ENCODE results near the gene MTSS2. TPM values are rescaled to one million over a fixed set of nuclear protein-coding genes. Genes with fewer than 3 reads are reported as not detected.

The MTSS2 gene
- polyA plus RNA-seq, 1 donor from 2014 or later: 20.4 TPM

GRCh38 chr16:70675851-70676513, 9.9 kb downstream of the MTSS2 start:
- Histone ChIP-seq H3K9ac (ENCODE audit: low read length) (no peak overlapping the region), H3K27me3 (ENCODE audit: insufficient read depth, low read depth, low read length) (no peaks in the 10 kb centered on the region), H3K79me2 (replicated peaks; ENCODE audit: insufficient read depth, low read length) (no peaks in the 10 kb centered on the region), H3K27ac (ENCODE audit: low read length) (no peak overlapping the region), H3K4me2 (ENCODE audit: low read length) (no peak overlapping the region), H3F3A (ENCODE audit: insufficient read depth, low read length, poor library complexity, severe bottlenecking) (no peaks in the 10 kb centered on the region), H2AFZ (ENCODE audit: low read depth, low read length) (no peak overlapping the region), H3K36me3 (ENCODE audit: insufficient read depth, low read length) (peaks cover 8% of the 10 kb centered on the region), H3K9me2 (ENCODE audit: insufficient read depth, low read length) (no peaks in the 10 kb centered on the region), H3K9me3 (ENCODE audit: low read length) (no peaks in the 10 kb centered on the region), H4K20me1 (ENCODE audit: insufficient read depth) (no peaks in the 10 kb centered on the region), H3K4me3 (ENCODE audit: low read length) (no peak overlapping the region)
- TF ChIP-seq POLR2AphosphoS5 (IDR thresholded peaks at IDR 0.05): no peak
- no peak for TF ChIP-seq MXI1 (conservative IDR thresholded peaks at IDR 0.05; ENCODE audit: poor library complexity, severe bottlenecking)
- no peak for TF ChIP-seq SMC3 (conservative IDR thresholded peaks at IDR 0.05; ENCODE audit: poor library complexity)
- TF ChIP-seq CTCF (IDR thresholded peaks at IDR 0.05; ENCODE audit: poor library complexity, severe bottlenecking): no peak
- TF ChIP-seq TAF1 (IDR thresholded peaks at IDR 0.05; ENCODE audit: low read depth): no peak
- TF ChIP-seq REST (IDR thresholded peaks at IDR 0.05; ENCODE audit: borderline replicate concordance): no peak
- no peak for TF ChIP-seq EP300 (conservative IDR thresholded peaks at IDR 0.05; ENCODE audit: poor library complexity, severe bottlenecking)
- no peak for TF ChIP-seq RAD21 (conservative IDR thresholded peaks at IDR 0.05)
- no peak for TF ChIP-seq EZH2 (IDR thresholded peaks at IDR 0.05; ENCODE audit: borderline replicate concordance, insufficient read depth, low read length, poor library complexity, severe bottlenecking)

GRCh38 chr16:70674221-70675014, 11.4 kb downstream of the MTSS2 start:
- H3K27ac ChIP-seq (ENCODE audit: low read length): no peak overlapping the region
- H3K36me3 ChIP-seq (ENCODE audit: insufficient read depth, low read length): peaks cover 16% of the 10 kb centered on the region
- no peak overlapping the region for H2AFZ ChIP-seq (ENCODE audit: low read depth, low read length)
- H3K27me3 ChIP-seq (ENCODE audit: insufficient read depth, low read depth, low read length): no peaks in the 10 kb centered on the region
- no peaks in the 10 kb centered on the region for H4K20me1 ChIP-seq (ENCODE audit: insufficient read depth)
- H3K9ac ChIP-seq (ENCODE audit: low read length): no peak overlapping the region
- no peaks in the 10 kb centered on the region for H3F3A ChIP-seq (ENCODE audit: insufficient read depth, low read length, poor library complexity, severe bottlenecking)
- H3K9me2 ChIP-seq (ENCODE audit: insufficient read depth, low read length): no peaks in the 10 kb centered on the region
- no peak overlapping the region for H3K4me2 ChIP-seq (ENCODE audit: low read length)
- H3K4me3 ChIP-seq (ENCODE audit: low read length): no peak overlapping the region
- no peaks in the 10 kb centered on the region for H3K9me3 ChIP-seq (ENCODE audit: low read length)
- TF ChIP-seq CTCF (IDR thresholded peaks at IDR 0.05; ENCODE audit: poor library complexity, severe bottlenecking) (no peak), TAF1 (IDR thresholded peaks at IDR 0.05; ENCODE audit: low read depth) (no peak), MXI1 (conservative IDR thresholded peaks at IDR 0.05; ENCODE audit: poor library complexity, severe bottlenecking) (no peak), EP300 (conservative IDR thresholded peaks at IDR 0.05; ENCODE audit: poor library complexity, severe bottlenecking) (no peak), RAD21 (conservative IDR thresholded peaks at IDR 0.05) (no peak), SMC3 (conservative IDR thresholded peaks at IDR 0.05; ENCODE audit: poor library complexity) (no peak), EZH2 (IDR thresholded peaks at IDR 0.05; ENCODE audit: borderline replicate concordance, insufficient read depth, low read length, poor library complexity, severe bottlenecking) (no peak), POLR2AphosphoS5 (IDR thresholded peaks at IDR 0.05) (no peak), REST (IDR thresholded peaks at IDR 0.05; ENCODE audit: borderline replicate concordance) (no peak)
- H3K79me2 ChIP-seq (replicated peaks; ENCODE audit: insufficient read depth, low read length): no peaks in the 10 kb centered on the region
